ENCODE results near the gene GALR1. TPM values are rescaled to one million over a fixed set of nuclear protein-coding genes. Genes with fewer than 3 reads are reported as not detected.

Gene GALR1
- total RNA-seq, 3 donors from 2014 or later (not counting 1 experiment from before 2014, with no cell fraction given) = not detected

GRCh38 chr18:77250501-77250925 is 865 bp downstream of the GALR1 start:
- no peak overlapping the region for H3K27ac ChIP-seq (ENCODE audit: low read length)
- peaks cover 39% of the 10 kb centered on the region for H3K27me3 ChIP-seq (ENCODE audit: control insufficient read depth, insufficient read depth, low read length)
- no peak overlapping the region for H3K4me3 ChIP-seq (ENCODE audit: low read length)
- peaks cover 23% of the 10 kb centered on the region for H3K4me1 ChIP-seq (ENCODE audit: control insufficient read depth, insufficient read depth, low read length)
- Mint-ChIP-seq H3K27me3 (ENCODE audit: low read depth in 2 of 2) (peaks cover 51 to 63% of the 10 kb centered on the region in 2 donors), H3K4me3 (peak overlapping the region; percentile 63), H3K4me1 (peaks cover 13 to 16% of the 10 kb centered on the region in 2 donors), H3K27ac (no peak overlapping the region), H3K9me3 (peaks cover 3 to 6% of the 10 kb centered on the region in 2 donors), H3K36me3 (peaks cover 14% of the 10 kb centered on the region)
- peaks cover 3% of the 10 kb centered on the region for H3K9me3 ChIP-seq (ENCODE audit: control insufficient read depth, insufficient read depth, low read length)
- WGBS (ENCODE audit: insufficient coverage) = 5% methylated on average over 38 of the region's 40 CpGs
- intact Hi-C loops (cut with micrococcal nuclease) = no loop called here
- no peaks in the 10 kb centered on the region for H3K36me3 ChIP-seq (ENCODE audit: control insufficient read depth, insufficient read depth, low read length)
- ATAC-seq (no peak), DNase-seq (no peak)
- TF ChIP-seq CTCF (IDR thresholded peaks at IDR 0.05) = no peak

- Mint-ChIP-seq H3K27ac (no peak overlapping the region), H3K27me3 (ENCODE audit: low read depth in 2 of 2) (peaks cover 52 to 63% of the 10 kb centered on the region in 2 donors), H3K4me1 (peaks cover 13 to 16% of the 10 kb centered on the region in 2 donors), H3K4me3 (peak overlapping the region; percentile 63), H3K9me3 (peaks cover 3 to 6% of the 10 kb centered on the region in 2 donors), H3K36me3 (peaks cover 14% of the 10 kb centered on the region)
- peaks cover 3% of the 10 kb centered on the region for H3K9me3 ChIP-seq (ENCODE audit: control insufficient read depth, insufficient read depth, low read length)
- intact Hi-C loops (cut with micrococcal nuclease) = no loop called here
- H3K27me3 ChIP-seq (ENCODE audit: control insufficient read depth, insufficient read depth, low read length) = peaks cover 39% of the 10 kb centered on the region
- DNase-seq (no peak), ATAC-seq (no peak)
- no peaks in the 10 kb centered on the region for H3K36me3 ChIP-seq (ENCODE audit: control insufficient read depth, insufficient read depth, low read length)
- 10% methylated on average over 67 of the region's 67 CpGs for WGBS (ENCODE audit: insufficient coverage)
- H3K4me1 ChIP-seq (ENCODE audit: control insufficient read depth, insufficient read depth, low read length) = peaks cover 23% of the 10 kb centered on the region
- no peak for TF ChIP-seq CTCF (IDR thresholded peaks at IDR 0.05)
- H3K4me3 ChIP-seq (ENCODE audit: low read length) = no peak overlapping the region
- no peak overlapping the region for H3K27ac ChIP-seq (ENCODE audit: low read length)
These were observed 1.5 kb downstream of the GALR1 start for GRCh38 chr18:77250926-77251729.

GRCh38 chr18:77251730-77252050 is 2.0 kb downstream of the GALR1 start:
- DNase-seq = no peak
- ATAC-seq = no peak
- Histone ChIP-seq H3K4me3 (ENCODE audit: low read length) (no peak overlapping the region), H3K36me3 (ENCODE audit: control insufficient read depth, insufficient read depth, low read length) (no peaks in the 10 kb centered on the region), H3K9me3 (ENCODE audit: control insufficient read depth, insufficient read depth, low read length) (peaks cover 3% of the 10 kb centered on the region), H3K27me3 (ENCODE audit: control insufficient read depth, insufficient read depth, low read length) (peaks cover 44% of the 10 kb centered on the region), H3K27ac (ENCODE audit: low read length) (no peak overlapping the region), H3K4me1 (ENCODE audit: control insufficient read depth, insufficient read depth, low read length) (peaks cover 23% of the 10 kb centered on the region)
- Mint-ChIP-seq H3K4me1 (peaks cover 13 to 16% of the 10 kb centered on the region in 2 donors), H3K9me3 (peaks cover 3 to 6% of the 10 kb centered on the region in 2 donors), H3K27me3 (ENCODE audit: low read depth in 2 of 2) (peaks cover 54 to 63% of the 10 kb centered on the region in 2 donors), H3K4me3 (no peak overlapping the region), H3K27ac (no peak overlapping the region), H3K36me3 (peaks cover 14% of the 10 kb centered on the region)
- intact Hi-C loops (cut with micrococcal nuclease) = no loop called here
- WGBS (ENCODE audit: insufficient coverage) = 15% methylated on average over 20 of the region's 20 CpGs
- TF ChIP-seq CTCF (IDR thresholded peaks at IDR 0.05) = no peak

Measured in natural killer cell (primary cell).